GM18511 (cell line): Measurements from ENCODE around the gene SATB1.
"Not testable (repeated sequence)": the region's sequence is repeated elsewhere in the genome, so short reads cannot be mapped to it uniquely, and the experiment has no call there.

Experiments used
- ATAC-seq: cut with Tn5 transposase; IDR thresholded peaks from one replicate; pipeline ENCODE4 v1.9.1; 2021; ENCODE audit warnings: mild to moderate bottlenecking, moderate library complexity; ENCODE audit not compliant: unreplicated experiment

The SATB1 gene

GRCh38 chr3:18424729-18425640 lies at the start of gene SATB1:
SATB1 (minus strand) TSS chr3:18425339; CDS start chr3:18420967, 4,372 bp downstream.
- ATAC-seq: peak; percentile 62

GRCh38 chr3:18474202-18474601 lies 49.1 kb upstream of the SATB1 start:
- no peak for ATAC-seq

DNA sequence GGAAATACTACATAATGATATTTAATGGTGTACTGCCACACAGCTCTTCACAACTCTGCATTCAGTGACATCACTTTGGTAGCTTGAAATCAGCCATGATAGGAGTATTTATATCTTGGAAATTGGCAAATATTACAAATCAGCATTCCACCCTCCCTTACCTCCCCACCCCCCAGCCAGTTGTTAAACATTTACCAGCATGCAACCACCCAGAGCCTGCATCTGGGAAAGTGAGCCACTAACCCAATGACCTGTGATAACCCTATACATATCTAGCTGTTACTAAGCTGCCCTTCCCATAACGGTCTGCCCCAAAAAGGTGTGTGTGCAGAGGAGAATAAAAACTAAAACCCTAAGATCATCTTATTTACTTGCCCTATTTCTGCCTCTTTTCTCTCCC lies 44.6 kb upstream of the SATB1 start:
- no peak for ATAC-seq

GRCh38 chr3:18466136-18466535 lies 41.0 kb upstream of the SATB1 start:
- no peak for ATAC-seq

GRCh38 chr3:18454766-18455165 lies 29.6 kb upstream of the SATB1 start:
- ATAC-seq: no peak

DNA sequence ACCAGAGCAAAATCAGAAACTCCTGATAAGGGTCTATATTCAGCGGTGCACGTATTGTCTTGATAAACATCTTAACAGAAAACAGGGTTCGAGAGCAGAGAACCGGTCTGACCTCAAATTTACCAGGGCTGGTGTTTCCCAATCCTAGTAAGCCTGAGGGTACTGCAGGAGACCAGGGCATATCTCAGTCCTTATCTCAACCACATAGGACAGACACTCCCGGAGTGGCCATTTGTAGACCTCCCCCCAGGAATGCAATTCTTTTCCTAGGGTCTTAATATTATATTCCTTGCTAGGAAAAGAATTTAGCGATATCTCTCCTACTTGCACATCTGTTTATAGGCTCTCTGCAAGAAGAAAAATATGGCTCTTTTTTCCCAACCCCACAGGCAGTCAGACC lies 24.5 kb upstream of the SATB1 start:
- ATAC-seq: not testable (repeated sequence)

DNA sequence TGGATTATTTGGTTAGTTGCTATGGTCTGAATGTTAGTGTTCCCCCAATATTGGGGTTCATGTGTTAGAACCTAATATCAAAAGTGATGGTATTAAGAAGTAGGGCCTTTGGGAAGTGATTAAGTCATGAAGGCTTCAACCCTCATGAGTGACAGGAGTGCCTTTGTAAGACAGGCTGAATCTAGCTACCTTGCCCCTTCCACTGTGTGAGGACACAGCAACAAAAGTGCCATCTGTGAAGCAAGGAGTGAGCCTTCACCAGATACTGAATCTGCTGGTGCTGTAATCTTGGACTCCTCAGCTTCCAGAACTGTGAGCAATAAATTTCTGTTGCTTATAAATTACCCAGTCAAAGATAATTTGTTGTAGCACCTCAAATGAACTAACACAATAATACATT lies 22.6 kb upstream of the SATB1 start:
- no peak for ATAC-seq

DNA sequence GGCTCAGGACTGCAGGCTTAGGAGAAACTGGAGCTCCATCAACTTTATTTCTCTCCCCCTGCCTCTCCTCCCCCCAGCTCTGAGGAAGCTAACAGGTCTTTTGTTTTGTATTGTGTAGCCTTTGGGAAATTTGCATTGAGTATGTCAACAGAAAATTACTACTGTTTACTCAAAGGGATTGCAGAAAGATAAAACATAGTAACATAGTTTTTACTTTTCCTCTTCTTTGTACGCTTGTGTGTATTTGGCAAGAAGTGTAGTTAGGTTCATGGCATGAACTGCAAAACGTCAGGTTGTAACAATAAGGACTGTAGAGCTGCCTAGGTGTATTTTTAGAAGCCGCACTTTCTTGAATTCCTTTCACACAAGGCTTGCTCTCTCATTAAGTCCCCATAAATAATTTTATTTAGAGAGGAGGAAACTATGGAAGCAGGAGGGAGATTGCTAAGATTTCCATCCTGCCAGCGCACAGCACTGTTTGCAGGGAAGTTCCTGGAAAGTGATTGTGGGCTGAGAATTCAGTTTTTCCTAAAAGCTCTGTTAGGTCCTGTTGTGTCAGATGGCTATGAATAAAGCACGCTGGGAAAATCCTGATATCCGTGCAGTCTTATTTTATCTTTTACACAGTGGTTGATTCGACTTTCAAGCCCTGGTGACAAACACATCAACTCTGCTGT lies 21.1 kb upstream of the SATB1 start:
- ATAC-seq: no peak

DNA sequence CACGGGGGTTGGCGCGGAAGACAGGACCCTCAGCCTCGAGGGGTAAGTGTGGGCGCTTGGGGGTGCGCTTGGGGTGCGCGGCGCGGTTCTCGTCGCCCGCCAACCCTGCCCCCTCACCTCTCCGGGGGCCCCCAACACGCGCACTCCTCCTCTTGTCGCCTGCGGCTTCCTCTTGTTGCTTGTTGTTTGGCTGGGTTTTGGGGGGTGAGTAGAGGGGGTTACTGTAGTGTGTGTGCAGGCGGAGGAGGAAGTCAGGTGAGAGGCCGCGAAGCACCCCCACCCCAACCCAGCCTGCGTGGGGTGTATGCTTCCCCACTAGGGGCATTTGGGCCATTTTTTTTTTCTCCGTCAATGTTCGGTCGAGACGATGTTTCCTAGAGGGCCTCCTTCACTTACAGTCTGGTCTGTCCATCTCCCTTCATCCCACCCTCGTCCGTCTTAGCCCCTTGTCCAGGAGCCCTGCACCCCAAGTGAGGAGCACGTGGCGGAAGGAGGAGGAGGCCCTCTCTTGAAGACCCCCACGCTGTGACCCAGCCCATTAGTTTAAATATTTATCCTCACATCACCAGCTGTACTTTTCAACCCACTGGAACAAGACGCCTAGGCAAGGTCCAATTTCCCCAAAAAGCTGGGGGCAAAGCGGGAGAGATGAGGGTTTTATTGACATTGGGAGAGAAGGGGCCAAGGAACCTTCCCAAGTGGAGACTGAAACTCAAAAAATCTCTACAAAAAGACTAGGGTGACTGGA lies 20.4 kb upstream of the SATB1 start:
- ATAC-seq: peak; percentile 25

- peak; percentile 92 for ATAC-seq
Observed at GRCh38 chr3:18444595-18445400, 19.7 kb upstream of the SATB1 start.

DNA sequence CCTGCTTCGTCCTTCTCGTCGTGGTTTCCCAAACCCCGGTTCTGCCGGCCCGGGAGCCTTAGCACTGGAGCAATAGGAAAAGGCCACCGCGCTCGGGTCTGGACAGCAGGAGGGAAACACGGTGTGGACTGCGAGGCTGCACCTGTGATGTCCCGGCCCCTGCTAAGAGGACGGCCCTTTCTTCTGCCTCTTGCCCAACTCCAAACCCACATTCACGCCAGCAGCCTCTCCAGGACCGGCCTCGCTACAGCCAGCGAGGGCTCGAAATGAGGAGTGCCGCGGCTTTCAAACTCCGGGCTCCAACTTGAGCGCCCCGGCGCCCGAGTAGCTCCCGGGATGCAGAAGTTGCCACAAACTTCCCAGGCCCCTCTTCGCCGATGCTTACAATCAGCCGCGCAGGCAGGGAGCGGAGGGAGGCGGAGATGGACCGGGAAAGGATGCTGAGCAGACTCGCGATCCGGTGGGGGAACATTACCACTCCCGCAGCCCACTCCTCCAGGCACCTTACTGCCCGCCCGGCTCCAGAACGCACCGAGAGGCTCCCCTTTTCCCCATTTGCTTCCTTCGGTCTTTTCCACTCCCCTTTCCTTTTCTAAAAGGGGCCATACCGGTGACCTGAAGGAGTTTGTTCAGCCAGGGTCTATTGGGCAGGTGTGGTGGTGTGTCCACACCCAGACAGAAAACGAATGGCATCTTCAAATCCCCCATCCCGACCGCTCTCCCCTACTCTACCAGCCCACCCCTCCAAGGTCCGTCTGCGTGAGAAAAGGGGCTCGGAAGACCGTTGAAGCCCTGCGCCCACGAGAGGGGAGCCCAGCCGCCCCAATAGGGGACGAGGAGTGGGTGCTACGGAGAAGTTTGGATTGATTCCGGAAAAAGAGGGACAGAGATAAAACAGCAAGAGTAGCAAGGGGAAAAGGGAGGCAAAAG lies 18.8 kb upstream of the SATB1 start:
- ATAC-seq: no peak

GRCh38 chr3:18442756-18443664 lies 17.9 kb upstream of the SATB1 start:
- no peak for ATAC-seq

- no peak for ATAC-seq
Observed at GRCh38 chr3:18441551-18441950, 16.4 kb upstream of the SATB1 start.

DNA sequence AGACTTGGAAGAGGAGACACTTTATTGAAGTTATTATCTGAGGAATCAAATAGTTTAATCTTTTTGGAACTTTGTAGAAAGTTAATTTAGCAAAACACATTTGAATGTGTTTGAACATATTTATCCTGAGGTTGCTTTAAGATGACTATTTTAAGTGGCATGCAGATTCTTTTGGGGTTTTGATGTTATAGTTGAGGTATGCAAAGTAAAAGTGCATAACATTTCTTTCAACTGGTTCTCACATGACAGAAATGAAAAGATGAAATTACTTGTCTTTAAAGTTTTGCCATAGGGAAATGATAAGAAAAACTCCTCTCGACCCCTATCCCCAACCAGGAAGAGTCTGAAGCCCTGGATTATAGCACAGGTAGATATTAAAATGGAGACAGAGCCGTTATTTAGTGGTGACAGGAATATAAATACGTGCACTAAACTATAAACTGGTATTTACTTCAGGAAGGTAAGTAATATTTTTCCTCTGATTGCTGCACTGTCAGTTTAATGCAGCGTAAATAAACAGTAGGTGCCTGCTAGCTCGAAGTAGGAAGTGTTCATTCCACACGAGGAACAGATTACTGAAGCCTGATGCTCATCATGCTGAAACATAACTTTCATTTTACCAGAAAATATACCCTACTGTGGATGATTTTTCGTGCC lies 15.1 kb upstream of the SATB1 start:
- no peak for ATAC-seq

- ATAC-seq: no peak
Observed at GRCh38 chr3:18439281-18439680, 14.1 kb upstream of the SATB1 start.

GRCh38 chr3:18438586-18438985 lies 13.4 kb upstream of the SATB1 start:
- ATAC-seq: no peak

GRCh38 chr3:18436213-18436612 lies 11.1 kb upstream of the SATB1 start:
- ATAC-seq: no peak

GRCh38 chr3:18434711-18435110 lies 9.6 kb upstream of the SATB1 start:
- no peak for ATAC-seq
